NCI-H82 treated with DMSO at 0.1 percent for 48 hours (cell line): ENCODE data around the gene RANBP17.

Experiments
- DNase-seq: peaks from one replicate; lab custom pipeline; 2025; ENCODE audit not compliant: unreplicated experiment; lab: John Stamatoyannopoulos, UW

The RANBP17 gene

GRCh38 chr5:171344936-171345608, 483.3 kb downstream of the RANBP17 start:
- no peak for DNase-seq
